Activated naive CD8-positive, alpha-beta T cell treated with anti-CD3 and anti-CD28 coated beads for 36 hours (primary cell): ENCODE data around the gene TMTC2. TPM values are rescaled to one million over a fixed set of nuclear protein-coding genes. Genes with fewer than 3 reads are reported as not detected.

Experiments used
- DNase-seq: peaks from one replicate; pipeline ENCODE4 v3.0.0; 2021
- H3K27ac Mint-ChIP-seq: one replicate; pipeline ENCODE4 v1.8.0; 2022; ENCODE audit warnings: mild to moderate bottlenecking, moderate library complexity, mixed read lengths
- H3K27me3 Mint-ChIP-seq: one replicate; pipeline ENCODE4 v1.8.0; 2022; ENCODE audit warnings: mild to moderate bottlenecking, mixed read lengths
- H3K36me3 Mint-ChIP-seq: one replicate; pipeline ENCODE4 v1.8.0; 2021; ENCODE audit warnings: mild to moderate bottlenecking, mixed read lengths
- H3K4me1 Mint-ChIP-seq: one replicate; pipeline ENCODE4 v1.8.0; 2021; ENCODE audit warnings: mixed read lengths
- H3K4me3 Mint-ChIP-seq: one replicate; pipeline ENCODE4 v1.8.0; 2022; ENCODE audit warnings: mild to moderate bottlenecking, moderate library complexity, mixed read lengths
- H3K9me3 Mint-ChIP-seq: one replicate; pipeline ENCODE4 v1.8.0; 2022; ENCODE audit warnings: mixed read lengths
- total RNA-seq, 2 experiments: library from RNA; stranded (reverse); gene quantifications; one replicate each; pipeline ENCODE4 v1.2.3, GENCODE V29; 2021

TMTC2 gene
- total RNA-seq, 2 experiments from 2014 or later: 1.4 to 1.7 TPM

DNA sequence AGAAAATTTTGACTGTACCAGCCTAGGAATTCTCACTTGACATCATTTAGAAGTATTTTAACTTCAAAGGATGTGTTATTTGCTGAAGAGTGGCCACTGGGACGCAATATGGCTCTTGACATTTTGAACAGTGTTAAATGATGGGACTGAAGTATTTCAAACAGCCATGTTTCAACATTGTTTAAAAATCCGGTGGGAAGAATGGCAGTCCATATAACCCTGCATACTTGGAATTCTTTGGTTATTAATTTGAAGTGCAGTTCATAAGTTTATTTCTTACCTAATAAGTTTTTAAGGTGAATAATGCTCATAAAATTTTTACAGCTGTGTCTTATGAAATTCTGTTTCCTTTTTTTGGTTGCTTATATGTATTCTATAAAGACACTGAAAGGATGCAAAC lies 8.3 kb downstream of the TMTC2 start:
- peaks cover 5% of the 10 kb centered on the region for H3K36me3 Mint-ChIP-seq
- H3K4me3 Mint-ChIP-seq: no peak overlapping the region
- H3K9me3 Mint-ChIP-seq: no peaks in the 10 kb centered on the region
- no peak overlapping the region for H3K27ac Mint-ChIP-seq
- no peaks in the 10 kb centered on the region for H3K27me3 Mint-ChIP-seq
- no peaks in the 10 kb centered on the region for H3K4me1 Mint-ChIP-seq
- no peak for DNase-seq

DNA sequence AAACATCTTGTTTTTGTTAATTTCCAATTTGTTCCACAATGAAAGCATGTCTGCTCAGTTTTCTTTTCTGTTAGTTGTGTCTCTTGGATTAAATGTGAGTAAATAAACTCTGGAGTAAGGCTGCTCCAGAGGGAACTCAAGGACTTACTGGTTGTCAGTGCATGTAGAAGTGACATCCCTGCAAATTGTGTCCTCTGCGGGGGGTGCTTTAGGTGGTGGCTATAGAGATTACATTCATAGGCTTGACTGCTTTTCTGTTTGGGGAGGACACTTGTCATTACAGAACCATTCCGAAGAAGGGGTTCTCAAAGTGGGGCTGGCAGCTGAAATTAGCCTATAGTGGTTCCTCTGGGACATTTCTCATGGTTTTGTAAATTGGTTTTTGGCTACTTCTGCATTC lies 8.8 kb downstream of the TMTC2 start:
- H3K27me3 Mint-ChIP-seq: no peaks in the 10 kb centered on the region
- H3K27ac Mint-ChIP-seq: no peak overlapping the region
- H3K4me3 Mint-ChIP-seq: no peak overlapping the region
- peaks cover 5% of the 10 kb centered on the region for H3K36me3 Mint-ChIP-seq
- DNase-seq: no peak
- H3K4me1 Mint-ChIP-seq: no peaks in the 10 kb centered on the region
- H3K9me3 Mint-ChIP-seq: no peaks in the 10 kb centered on the region

DNA sequence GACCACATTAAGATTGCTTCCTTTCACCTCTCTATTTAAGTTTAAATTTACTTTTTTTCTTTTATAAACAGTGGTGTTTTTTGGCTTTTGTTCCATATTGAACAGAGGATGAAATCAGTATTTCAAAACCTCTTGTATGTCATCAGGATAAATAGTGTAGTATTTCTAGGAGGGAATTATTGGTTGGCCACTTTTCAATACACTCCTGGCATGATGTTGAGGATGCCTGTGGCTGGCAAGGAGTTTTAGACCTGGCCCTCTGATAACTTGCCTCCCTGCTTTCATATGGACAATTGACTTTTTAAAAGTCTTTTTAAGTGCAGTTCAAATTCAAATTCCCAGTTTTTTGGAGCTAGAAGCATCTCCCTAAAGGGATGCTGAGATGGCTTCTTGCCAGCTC lies 9.8 kb downstream of the TMTC2 start:
- peaks cover 5% of the 10 kb centered on the region for H3K36me3 Mint-ChIP-seq
- H3K4me3 Mint-ChIP-seq: no peak overlapping the region
- DNase-seq: no peak
- no peaks in the 10 kb centered on the region for H3K9me3 Mint-ChIP-seq
- no peaks in the 10 kb centered on the region for H3K4me1 Mint-ChIP-seq
- H3K27me3 Mint-ChIP-seq: no peaks in the 10 kb centered on the region
- no peak overlapping the region for H3K27ac Mint-ChIP-seq

DNA sequence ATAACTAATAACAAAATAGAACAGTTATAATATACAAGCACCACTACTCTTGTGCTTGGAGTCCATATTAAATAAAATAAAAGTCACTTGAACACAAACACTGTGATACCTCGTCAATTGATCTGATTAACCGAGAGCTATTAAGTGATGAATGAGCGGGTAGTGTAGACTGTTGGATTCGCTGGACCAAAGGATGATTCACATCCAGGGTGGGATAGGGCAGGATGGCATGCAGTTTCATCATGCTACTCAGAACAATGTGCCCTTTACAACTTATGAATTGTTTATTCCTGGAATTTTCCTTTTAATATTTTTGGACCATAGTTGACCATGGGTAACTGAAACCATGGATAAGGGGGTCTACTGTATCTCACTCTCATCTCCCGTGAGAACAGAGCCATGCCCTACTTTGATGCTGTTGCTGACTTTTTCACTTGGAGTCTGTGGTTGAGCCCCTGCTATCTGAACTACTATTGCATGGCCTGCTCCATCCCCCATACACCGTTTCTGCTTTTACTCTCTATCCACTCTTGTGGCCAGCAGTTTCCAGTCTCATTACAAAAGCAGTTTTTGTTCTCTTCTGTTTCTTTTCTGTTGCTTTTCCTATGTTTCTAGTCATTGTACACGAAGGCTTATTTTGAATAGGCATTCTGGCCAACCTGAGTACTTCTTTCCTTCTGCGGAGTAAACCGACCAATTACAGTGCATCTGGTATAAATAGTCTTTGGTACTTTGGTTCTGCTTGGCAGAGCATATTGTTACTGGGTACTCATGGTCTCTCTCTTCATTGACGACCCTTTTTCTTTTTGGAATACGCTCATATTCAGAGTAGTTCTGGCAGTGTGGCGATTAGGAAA lies 12.2 kb downstream of the TMTC2 start:
- Mint-ChIP-seq H3K9me3 (no peaks in the 10 kb centered on the region), H3K27ac (no peak overlapping the region)

DNA sequence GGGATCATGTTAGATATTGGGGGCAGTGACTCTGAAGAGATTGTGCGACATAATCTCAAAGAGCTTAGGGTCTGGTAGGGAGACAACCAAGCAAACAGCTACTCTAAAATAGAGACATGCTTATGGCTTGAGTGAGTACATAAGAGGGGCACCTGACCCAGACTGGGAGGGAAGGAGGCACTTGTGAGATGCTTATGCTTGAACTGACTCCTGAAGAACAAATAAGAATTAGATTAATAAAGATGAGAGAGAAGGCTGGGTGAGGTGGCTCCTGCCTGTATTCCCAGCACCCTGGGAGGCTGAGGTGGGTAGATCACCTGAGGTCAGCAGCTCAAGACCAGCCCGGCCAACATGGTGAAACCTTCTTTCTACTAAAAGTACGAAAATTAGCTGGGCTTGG lies 19.1 kb downstream of the TMTC2 start:
- no peaks in the 10 kb centered on the region for H3K27me3 Mint-ChIP-seq
- no peaks in the 10 kb centered on the region for H3K4me1 Mint-ChIP-seq
- H3K4me3 Mint-ChIP-seq: no peak overlapping the region
- DNase-seq: no peak
- H3K9me3 Mint-ChIP-seq: no peaks in the 10 kb centered on the region
- no peaks in the 10 kb centered on the region for H3K36me3 Mint-ChIP-seq
- H3K27ac Mint-ChIP-seq: no peak overlapping the region

More for the DNA sequence above, 12.2 kb downstream of the TMTC2 start:
- H3K27me3 Mint-ChIP-seq: no peaks in the 10 kb centered on the region
- no peak for DNase-seq
- H3K36me3 Mint-ChIP-seq: peaks cover 2% of the 10 kb centered on the region
- H3K4me1 Mint-ChIP-seq: no peaks in the 10 kb centered on the region
- no peak overlapping the region for H3K4me3 Mint-ChIP-seq

GRCh38 chr12:82708061-82708879 lies 21.6 kb downstream of the TMTC2 start:
- H3K36me3 Mint-ChIP-seq: no peaks in the 10 kb centered on the region
- DNase-seq: no peak
- no peak overlapping the region for H3K4me3 Mint-ChIP-seq
- no peaks in the 10 kb centered on the region for H3K4me1 Mint-ChIP-seq
- H3K9me3 Mint-ChIP-seq: no peaks in the 10 kb centered on the region
- no peak overlapping the region for H3K27ac Mint-ChIP-seq
- no peaks in the 10 kb centered on the region for H3K27me3 Mint-ChIP-seq

- Mint-ChIP-seq H3K4me3 (no peak overlapping the region), H3K4me1 (no peaks in the 10 kb centered on the region), H3K36me3 (no peaks in the 10 kb centered on the region), H3K27ac (no peak overlapping the region), H3K27me3 (no peaks in the 10 kb centered on the region), H3K9me3 (no peaks in the 10 kb centered on the region)
- no peak for DNase-seq
Observed at GRCh38 chr12:82709794-82710355, 23.2 kb downstream of the TMTC2 start.

DNA sequence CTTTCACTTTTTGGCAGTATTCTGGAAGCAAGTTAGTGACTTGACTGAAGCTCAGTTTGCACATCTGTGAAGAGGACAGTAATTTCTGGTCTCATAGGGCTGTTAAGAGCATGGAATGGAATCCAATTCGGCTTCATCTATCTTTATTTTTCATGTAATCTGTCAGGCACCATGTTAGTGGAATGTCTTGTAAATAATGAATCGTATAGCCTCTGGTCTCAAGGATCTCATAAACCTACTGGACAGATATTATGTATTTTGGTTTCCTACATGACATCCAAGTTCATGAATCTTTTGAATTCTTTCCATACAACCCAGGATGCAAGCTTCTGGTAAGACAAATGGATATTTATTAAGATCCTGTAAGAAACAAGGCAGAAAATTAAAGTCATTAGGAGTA lies 24.0 kb downstream of the TMTC2 start:
- Mint-ChIP-seq H3K9me3 (no peaks in the 10 kb centered on the region), H3K4me1 (no peaks in the 10 kb centered on the region)

DNA sequence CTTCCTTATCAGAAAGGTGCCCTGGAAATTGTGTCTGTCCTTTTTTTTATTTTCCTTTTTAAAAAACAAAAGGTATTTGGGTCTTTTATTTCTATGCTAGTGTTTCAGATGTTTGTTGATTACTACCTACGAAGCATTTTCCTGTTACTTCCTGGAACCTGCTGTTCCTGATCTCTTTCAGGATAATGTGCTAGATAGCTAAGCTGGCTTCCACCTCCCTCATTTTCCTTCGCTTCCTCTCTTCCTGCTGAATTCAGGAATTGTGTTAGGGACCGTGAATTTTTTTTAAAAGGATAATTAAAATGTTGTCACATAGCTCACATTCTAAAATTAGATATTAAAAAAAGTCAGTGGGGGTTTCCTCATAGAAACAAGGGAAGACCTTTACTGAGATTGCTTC lies 27.7 kb downstream of the TMTC2 start:
- Mint-ChIP-seq H3K36me3 (no peaks in the 10 kb centered on the region), H3K4me1 (no peaks in the 10 kb centered on the region), H3K9me3 (no peaks in the 10 kb centered on the region), H3K27me3 (no peaks in the 10 kb centered on the region), H3K4me3 (no peak overlapping the region), H3K27ac (no peak overlapping the region)
- no peak for DNase-seq

More for the DNA sequence above, 24.0 kb downstream of the TMTC2 start:
- no peak overlapping the region for H3K4me3 Mint-ChIP-seq
- no peaks in the 10 kb centered on the region for H3K27me3 Mint-ChIP-seq
- no peak for DNase-seq
- no peak overlapping the region for H3K27ac Mint-ChIP-seq
- H3K36me3 Mint-ChIP-seq: no peaks in the 10 kb centered on the region

DNA sequence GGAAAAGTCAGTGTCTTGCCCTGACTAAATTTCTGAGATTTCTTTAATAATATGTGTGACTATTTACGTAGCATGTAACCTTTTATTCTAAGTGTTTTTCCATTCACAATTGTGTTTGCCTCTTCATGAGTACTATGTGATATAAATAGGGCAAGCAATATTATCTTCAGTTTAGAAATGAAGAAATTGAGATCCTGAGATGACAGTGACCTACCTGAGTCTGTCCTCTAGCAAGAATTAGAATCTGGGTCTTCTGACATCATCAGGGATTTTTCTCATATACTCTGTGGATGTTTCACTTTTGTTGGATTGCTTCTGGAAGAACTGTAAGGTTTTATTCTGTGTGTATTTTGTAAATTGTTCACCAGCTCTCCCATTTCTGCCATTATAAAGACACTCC lies 35.0 kb downstream of the TMTC2 start:
- Mint-ChIP-seq H3K4me3 (no peak overlapping the region), H3K9me3 (no peaks in the 10 kb centered on the region), H3K36me3 (no peaks in the 10 kb centered on the region), H3K4me1 (peaks cover 6% of the 10 kb centered on the region), H3K27ac (no peak overlapping the region), H3K27me3 (no peaks in the 10 kb centered on the region)
- no peak for DNase-seq

- Mint-ChIP-seq H3K27me3 (no peaks in the 10 kb centered on the region), H3K4me1 (peaks cover 6% of the 10 kb centered on the region), H3K9me3 (no peaks in the 10 kb centered on the region), H3K27ac (no peak overlapping the region), H3K36me3 (no peaks in the 10 kb centered on the region), H3K4me3 (no peak overlapping the region)
- no peak for DNase-seq
Observed at GRCh38 chr12:82723093-82723492, 36.4 kb downstream of the TMTC2 start.

- DNase-seq: no peak
- H3K4me3 Mint-ChIP-seq: no peak overlapping the region
- no peaks in the 10 kb centered on the region for H3K27me3 Mint-ChIP-seq
- H3K4me1 Mint-ChIP-seq: peaks cover 6% of the 10 kb centered on the region
- H3K27ac Mint-ChIP-seq: no peak overlapping the region
- no peaks in the 10 kb centered on the region for H3K9me3 Mint-ChIP-seq
- no peaks in the 10 kb centered on the region for H3K36me3 Mint-ChIP-seq
Observed at GRCh38 chr12:82723891-82724290, 37.2 kb downstream of the TMTC2 start.

- H3K27me3 Mint-ChIP-seq: no peaks in the 10 kb centered on the region
Observed at GRCh38 chr12:82725741-82726140, 39.0 kb downstream of the TMTC2 start.

GRCh38 chr12:82727886-82728285 lies 41.2 kb downstream of the TMTC2 start:
- Mint-ChIP-seq H3K27ac (no peak overlapping the region), H3K36me3 (peaks cover 2% of the 10 kb centered on the region), H3K4me3 (no peak overlapping the region), H3K9me3 (peaks cover 3% of the 10 kb centered on the region), H3K4me1 (peaks cover 4% of the 10 kb centered on the region), H3K27me3 (no peaks in the 10 kb centered on the region)
- no peak for DNase-seq

More at GRCh38 chr12:82725741-82726140, 39.0 kb downstream of the TMTC2 start:
- Mint-ChIP-seq H3K4me1 (peaks cover 6% of the 10 kb centered on the region), H3K27ac (no peak overlapping the region), H3K4me3 (no peak overlapping the region), H3K36me3 (peaks cover 2% of the 10 kb centered on the region), H3K9me3 (peaks cover 3% of the 10 kb centered on the region)
- DNase-seq: no peak

GRCh38 chr12:82728710-82729109 lies 42.0 kb downstream of the TMTC2 start:
- H3K4me3 Mint-ChIP-seq: no peak overlapping the region
- no peak for DNase-seq
- peaks cover 2% of the 10 kb centered on the region for H3K4me1 Mint-ChIP-seq
- peaks cover 2% of the 10 kb centered on the region for H3K36me3 Mint-ChIP-seq
- no peak overlapping the region for H3K27ac Mint-ChIP-seq
- H3K9me3 Mint-ChIP-seq: peaks cover 3% of the 10 kb centered on the region
- no peaks in the 10 kb centered on the region for H3K27me3 Mint-ChIP-seq
